Astrocyte (in vitro differentiated cells and primary cell): ENCODE results near the gene SRSF7.

Source experiments
- CTCF ChIP-seq: IDR thresholded peaks from 2 replicates; pipeline ENCODE4 v1.5.1; 2011; ENCODE audit warnings: low read depth, mild to moderate bottlenecking, inconsistent platforms, low read length, moderate library complexity; ENCODE audit not compliant: insufficient read depth
- EZH2 ChIP-seq: IDR thresholded peaks from 2 replicates; pipeline ENCODE4 v1.6.1; 2012; ENCODE audit warnings: mild to moderate bottlenecking, low read length, inconsistent platforms; ENCODE audit not compliant: insufficient read depth

DNA sequence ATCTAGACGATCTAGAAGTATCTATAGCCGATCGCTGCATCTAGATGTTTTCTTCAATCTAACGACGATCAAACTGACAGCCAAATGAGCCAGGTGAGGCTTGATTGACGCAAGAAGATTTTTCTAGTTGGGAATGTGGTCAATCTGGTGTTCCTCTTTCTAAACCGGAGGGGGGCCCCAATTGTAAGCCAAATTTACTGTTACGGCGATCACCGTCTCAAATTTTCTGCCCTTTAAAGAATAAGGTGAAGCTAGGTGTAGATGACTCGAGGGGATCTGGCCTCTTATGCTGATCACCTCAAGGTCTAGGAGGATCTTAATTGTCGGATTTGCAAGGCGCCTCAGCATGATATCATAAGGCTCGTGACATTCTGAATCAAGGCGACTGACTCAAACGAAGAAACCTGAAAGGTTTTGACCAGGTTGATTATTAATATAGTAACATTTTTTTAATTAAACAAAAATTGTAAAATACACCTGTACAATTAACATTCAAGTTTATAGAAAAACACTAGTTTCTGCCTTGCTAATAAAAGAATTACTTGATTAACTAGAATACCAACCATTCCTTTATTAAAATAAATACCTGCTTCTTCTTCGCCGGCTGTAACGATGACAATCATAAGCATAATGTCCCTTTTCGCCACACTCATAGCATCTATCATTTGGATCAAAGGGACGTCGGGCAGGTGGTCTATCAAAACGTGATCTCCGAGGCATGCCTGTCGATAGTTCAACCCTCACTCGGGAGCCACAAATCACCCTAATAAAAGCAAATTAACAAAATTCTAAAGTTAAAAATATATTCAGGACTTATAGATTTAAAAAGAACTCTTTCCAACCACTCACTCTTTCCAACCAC lies 2.0 kb downstream of the SRSF7 start:
- TF ChIP-seq CTCF, result no peak
- no peak for TF ChIP-seq EZH2
